Esophagus muscularis mucosa (tissue), 3 donors: ENCODE results near the gene OR5D16.

Experiments used
- CTCF ChIP-seq, 3 experiments: fragments of 200-600 bp in 2 of 3; fragments of 450-650 bp in 1 of 3; sonication (generic) in 2 of 3; IDR thresholded peaks; one replicate each; pipeline ENCODE4 v1.5.1; 2017 to 2019; ENCODE audit warnings: antibody characterized with exemption in 3 of 3, mild to moderate bottlenecking in 2 of 3, moderate library complexity in 1 of 3
- POLR2A ChIP-seq: fragments of 450-650 bp; IDR thresholded peaks from one replicate; pipeline ENCODE4 v1.6.1; 2017; ENCODE audit warnings: antibody characterized with exemption, moderate library complexity, mild to moderate bottlenecking, low read depth

GRCh38 chr11:55819330-55819729 lies 19.2 kb upstream of the OR5D16 start, which contains the start of gene OR5D18:
- TF ChIP-seq CTCF (IDR thresholded peaks at IDR 0.05) (no peak), POLR2A (no peak)
